Measurements from ENCODE around the gene FUT7.

The FUT7 gene

DNA sequence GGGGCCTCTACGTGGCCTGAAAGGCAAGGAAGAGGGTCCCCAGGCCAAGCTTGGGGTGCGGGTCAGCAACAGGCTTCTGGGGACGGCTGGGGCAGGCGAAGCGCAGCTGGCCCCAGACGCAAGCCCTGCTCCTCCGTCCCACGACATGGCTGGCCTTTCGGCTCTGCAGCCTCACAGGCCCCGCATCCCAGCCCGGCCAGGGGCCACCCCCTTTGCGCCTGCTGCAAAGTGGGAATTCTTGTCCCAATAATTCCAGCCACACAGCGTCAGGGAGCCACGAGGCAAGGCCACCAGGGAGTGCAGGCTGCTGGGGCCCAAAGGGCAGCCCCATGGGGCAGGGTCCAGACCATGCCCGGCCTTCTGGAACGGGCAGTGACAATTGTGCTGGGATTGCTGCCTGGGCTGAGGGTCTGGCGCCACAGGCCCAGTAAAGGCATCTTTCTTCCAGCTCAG lies 23.1 kb upstream of the FUT7 start:
- Histone ChIP-seq H3K27ac (ENCODE audit: extremely low read depth, low read depth, low read length) (no peak overlapping the region), H3K36me3 (ENCODE audit: control insufficient read depth in 2 of 2, insufficient read depth in 1 of 2, low read length in 2 of 2) (no peaks in the 10 kb centered on the region), H3K9me3 (ENCODE audit: control insufficient read depth, insufficient read depth, low read depth, low read length) (no peaks in the 10 kb centered on the region), H3K4me1 (ENCODE audit: control insufficient read depth, insufficient read depth, low read length) (no peaks in the 10 kb centered on the region), H3K4me3 (ENCODE audit: low read depth, low read length) (no peak overlapping the region)
- peak; percentile 73 for TF ChIP-seq ZNF335 (tag by site-specific recombination; conservative IDR thresholded peaks at IDR 0.05)
- no peak for TF ChIP-seq ZNF157 (tag by site-specific recombination; IDR thresholded peaks at IDR 0.05)
- TF ChIP-seq SCRT2 (tag by site-specific recombination; IDR thresholded peaks at IDR 0.05), result peak; percentile 75
- ChIA-PET CTCF (interaction anchor here (1.2 to 10.1 kb wide), 5 partner anchors 8 to 268 kb away, joined by 4 to 166 read pairs (median 8); partner anchors contain the start of genes NPDC1 and SAPCD2), POLR2A (interaction anchor here (0.7 to 1.0 kb wide), 2 partner anchors 16 to 75 kb away, joined by 3 to 8 read pairs; partner anchors contain the start of gene SAPCD2)

DNA sequence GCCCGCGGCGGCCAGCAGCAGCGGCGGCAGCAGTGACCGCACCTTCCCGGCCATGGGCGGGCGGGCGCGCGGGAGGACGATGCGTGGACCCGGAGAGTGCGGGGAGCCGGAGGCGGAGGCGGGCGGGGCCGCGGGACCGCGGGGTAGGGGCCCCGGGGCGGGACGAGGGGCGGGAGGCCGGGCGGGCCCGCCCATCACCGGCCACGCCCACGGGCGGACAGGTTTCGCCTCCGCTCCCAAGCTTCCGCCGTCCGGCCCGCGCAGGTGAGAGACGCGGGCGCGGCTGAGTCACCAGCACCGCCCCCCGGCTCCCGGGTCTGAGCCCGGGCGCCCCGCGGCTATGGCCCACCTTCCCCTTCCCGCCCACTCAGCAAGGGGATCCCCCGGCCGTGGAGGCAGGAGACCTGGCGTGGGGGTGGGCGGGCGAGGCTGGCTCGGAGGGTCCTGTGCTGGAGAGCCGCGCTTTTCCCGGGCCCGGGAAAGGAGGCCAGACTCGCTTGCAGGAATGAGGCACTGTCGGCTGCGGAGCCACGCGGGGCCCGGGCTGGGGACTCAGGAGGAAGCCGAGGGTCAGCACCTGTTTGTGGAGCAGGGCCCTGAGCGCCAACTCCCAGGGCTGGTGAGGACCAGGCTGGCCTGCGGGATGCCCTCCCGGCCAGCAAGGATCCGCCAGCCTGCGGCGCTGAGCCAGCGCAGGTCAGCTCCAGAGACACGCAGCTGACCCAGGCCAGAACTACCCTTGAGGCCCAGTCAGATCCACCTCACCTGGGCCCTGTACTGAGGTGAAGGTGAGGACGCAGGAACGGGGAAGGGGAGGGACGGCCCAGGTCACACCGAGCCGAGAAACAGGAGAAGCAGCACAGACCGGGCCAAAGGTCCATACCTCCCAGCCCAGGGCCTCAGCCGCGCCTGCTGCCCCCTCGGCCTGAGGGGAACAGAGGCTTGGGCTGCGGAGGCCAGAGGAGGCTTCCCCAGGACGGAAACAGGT lies 22.4 kb upstream of the FUT7 start, which contains the start of gene ENTPD2:
Gene ENTPD2 (minus strand): TSS at position 118 of the 988 bp plus-strand sequence. CDS start 64 bp downstream, at position 54.
- Histone ChIP-seq H3K9me3 (ENCODE audit: control insufficient read depth, insufficient read depth, low read depth, low read length) (no peaks in the 10 kb centered on the region), H3K36me3 (ENCODE audit: control insufficient read depth in 2 of 2, insufficient read depth in 1 of 2, low read length in 2 of 2) (no peaks in the 10 kb centered on the region), H3K27ac (ENCODE audit: extremely low read depth, low read depth, low read length) (no peak within 1 kb of the TSS), H3K4me1 (ENCODE audit: control insufficient read depth, insufficient read depth, low read length) (no peaks in the 10 kb centered on the region), H3K4me3 (ENCODE audit: low read depth, low read length) (peak within 1 kb of the TSS; percentile 23)
- POLR2A ChIA-PET, result interaction anchor here (0.8 to 1.7 kb wide), 3 partner anchors 13 to 23 kb away, joined by 3 to 7 read pairs (median 4); partner anchors contain the start of genes SAPCD2 and UAP1L1
- CTCF ChIA-PET, result interaction anchor here (10.1 kb wide), 1 partner anchor 13 kb away, joined by 166 read pairs; the partner anchor contains the start of gene SAPCD2
- TF ChIP-seq ZNF747 (tag by site-specific recombination; IDR thresholded peaks at IDR 0.05), result no peak
- TF ChIP-seq SP7 (tag by site-specific recombination; IDR thresholded peaks at IDR 0.05), result peak; percentile 56
- TF ChIP-seq, protein P1, sequence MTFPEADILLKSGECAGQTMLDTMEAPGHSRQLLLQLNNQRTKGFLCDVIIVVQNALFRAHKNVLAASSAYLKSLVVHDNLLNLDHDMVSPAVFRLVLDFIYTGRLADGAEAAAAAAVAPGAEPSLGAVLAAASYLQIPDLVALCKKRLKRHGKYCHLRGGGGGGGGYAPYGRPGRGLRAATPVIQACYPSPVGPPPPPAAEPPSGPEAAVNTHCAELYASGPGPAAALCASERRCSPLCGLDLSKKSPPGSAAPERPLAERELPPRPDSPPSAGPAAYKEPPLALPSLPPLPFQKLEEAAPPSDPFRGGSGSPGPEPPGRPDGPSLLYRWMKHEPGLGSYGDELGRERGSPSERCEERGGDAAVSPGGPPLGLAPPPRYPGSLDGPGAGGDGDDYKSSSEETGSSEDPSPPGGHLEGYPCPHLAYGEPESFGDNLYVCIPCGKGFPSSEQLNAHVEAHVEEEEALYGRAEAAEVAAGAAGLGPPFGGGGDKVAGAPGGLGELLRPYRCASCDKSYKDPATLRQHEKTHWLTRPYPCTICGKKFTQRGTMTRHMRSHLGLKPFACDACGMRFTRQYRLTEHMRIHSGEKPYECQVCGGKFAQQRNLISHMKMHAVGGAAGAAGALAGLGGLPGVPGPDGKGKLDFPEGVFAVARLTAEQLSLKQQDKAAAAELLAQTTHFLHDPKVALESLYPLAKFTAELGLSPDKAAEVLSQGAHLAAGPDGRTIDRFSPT (tag by site-specific recombination; IDR thresholded peaks at IDR 0.05), result 0 out of 2 replicates have a peak, but pooled peaks have one; percentile 21
- TF ChIP-seq, protein P2, sequence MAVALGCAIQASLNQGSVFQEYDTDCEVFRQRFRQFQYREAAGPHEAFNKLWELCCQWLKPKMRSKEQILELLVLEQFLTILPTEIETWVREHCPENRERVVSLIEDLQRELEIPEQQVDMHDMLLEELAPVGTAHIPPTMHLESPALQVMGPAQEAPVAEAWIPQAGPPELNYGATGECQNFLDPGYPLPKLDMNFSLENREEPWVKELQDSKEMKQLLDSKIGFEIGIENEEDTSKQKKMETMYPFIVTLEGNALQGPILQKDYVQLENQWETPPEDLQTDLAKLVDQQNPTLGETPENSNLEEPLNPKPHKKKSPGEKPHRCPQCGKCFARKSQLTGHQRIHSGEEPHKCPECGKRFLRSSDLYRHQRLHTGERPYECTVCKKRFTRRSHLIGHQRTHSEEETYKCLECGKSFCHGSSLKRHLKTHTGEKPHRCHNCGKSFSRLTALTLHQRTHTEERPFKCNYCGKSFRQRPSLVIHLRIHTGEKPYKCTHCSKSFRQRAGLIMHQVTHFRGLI (tag by site-specific recombination; IDR thresholded peaks at IDR 0.05), result no peak
- no peak for TF ChIP-seq ZNF558 (tag by site-specific recombination; IDR thresholded peaks at IDR 0.05)
- TF ChIP-seq SP2 (tag by site-specific recombination; IDR thresholded peaks at IDR 0.05), result peak; percentile 57
- no peak for TF ChIP-seq ZFP3 (tag by site-specific recombination; IDR thresholded peaks at IDR 0.05; ENCODE audit: low read depth)
- TF ChIP-seq, protein P3, sequence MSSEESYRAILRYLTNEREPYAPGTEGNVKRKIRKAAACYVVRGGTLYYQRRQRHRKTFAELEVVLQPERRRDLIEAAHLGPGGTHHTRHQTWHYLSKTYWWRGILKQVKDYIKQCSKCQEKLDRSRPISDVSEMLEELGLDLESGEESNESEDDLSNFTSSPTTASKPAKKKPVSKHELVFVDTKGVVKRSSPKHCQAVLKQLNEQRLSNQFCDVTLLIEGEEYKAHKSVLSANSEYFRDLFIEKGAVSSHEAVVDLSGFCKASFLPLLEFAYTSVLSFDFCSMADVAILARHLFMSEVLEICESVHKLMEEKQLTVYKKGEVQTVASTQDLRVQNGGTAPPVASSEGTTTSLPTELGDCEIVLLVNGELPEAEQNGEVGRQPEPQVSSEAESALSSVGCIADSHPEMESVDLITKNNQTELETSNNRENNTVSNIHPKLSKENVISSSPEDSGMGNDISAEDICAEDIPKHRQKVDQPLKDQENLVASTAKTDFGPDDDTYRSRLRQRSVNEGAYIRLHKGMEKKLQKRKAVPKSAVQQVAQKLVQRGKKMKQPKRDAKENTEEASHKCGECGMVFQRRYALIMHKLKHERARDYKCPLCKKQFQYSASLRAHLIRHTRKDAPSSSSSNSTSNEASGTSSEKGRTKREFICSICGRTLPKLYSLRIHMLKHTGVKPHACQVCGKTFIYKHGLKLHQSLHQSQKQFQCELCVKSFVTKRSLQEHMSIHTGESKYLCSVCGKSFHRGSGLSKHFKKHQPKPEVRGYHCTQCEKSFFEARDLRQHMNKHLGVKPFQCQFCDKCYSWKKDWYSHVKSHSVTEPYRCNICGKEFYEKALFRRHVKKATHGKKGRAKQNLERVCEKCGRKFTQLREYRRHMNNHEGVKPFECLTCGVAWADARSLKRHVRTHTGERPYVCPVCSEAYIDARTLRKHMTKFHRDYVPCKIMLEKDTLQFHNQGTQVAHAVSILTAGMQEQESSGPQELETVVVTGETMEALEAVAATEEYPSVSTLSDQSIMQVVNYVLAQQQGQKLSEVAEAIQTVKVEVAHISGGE (tag by site-specific recombination; conservative IDR thresholded peaks at IDR 0.05; ENCODE audit: low read depth), result no peak
- TF ChIP-seq, protein P4, sequence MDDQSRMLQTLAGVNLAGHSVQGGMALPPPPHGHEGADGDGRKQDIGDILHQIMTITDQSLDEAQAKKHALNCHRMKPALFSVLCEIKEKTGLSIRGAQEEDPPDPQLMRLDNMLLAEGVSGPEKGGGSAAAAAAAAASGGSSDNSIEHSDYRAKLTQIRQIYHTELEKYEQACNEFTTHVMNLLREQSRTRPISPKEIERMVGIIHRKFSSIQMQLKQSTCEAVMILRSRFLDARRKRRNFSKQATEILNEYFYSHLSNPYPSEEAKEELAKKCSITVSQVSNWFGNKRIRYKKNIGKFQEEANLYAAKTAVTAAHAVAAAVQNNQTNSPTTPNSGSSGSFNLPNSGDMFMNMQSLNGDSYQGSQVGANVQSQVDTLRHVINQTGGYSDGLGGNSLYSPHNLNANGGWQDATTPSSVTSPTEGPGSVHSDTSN (CRISPR knock-in tag; IDR thresholded peaks at IDR 0.05), result no peak
- peak; percentile 22; the same call in 1 of the 2 replicates for TF ChIP-seq GLIS1 (tag by site-specific recombination; IDR thresholded peaks at IDR 0.05)
- TF ChIP-seq ZBTB1 (tag by site-specific recombination; IDR thresholded peaks at IDR 0.05), result no peak
- TF ChIP-seq, protein P5, sequence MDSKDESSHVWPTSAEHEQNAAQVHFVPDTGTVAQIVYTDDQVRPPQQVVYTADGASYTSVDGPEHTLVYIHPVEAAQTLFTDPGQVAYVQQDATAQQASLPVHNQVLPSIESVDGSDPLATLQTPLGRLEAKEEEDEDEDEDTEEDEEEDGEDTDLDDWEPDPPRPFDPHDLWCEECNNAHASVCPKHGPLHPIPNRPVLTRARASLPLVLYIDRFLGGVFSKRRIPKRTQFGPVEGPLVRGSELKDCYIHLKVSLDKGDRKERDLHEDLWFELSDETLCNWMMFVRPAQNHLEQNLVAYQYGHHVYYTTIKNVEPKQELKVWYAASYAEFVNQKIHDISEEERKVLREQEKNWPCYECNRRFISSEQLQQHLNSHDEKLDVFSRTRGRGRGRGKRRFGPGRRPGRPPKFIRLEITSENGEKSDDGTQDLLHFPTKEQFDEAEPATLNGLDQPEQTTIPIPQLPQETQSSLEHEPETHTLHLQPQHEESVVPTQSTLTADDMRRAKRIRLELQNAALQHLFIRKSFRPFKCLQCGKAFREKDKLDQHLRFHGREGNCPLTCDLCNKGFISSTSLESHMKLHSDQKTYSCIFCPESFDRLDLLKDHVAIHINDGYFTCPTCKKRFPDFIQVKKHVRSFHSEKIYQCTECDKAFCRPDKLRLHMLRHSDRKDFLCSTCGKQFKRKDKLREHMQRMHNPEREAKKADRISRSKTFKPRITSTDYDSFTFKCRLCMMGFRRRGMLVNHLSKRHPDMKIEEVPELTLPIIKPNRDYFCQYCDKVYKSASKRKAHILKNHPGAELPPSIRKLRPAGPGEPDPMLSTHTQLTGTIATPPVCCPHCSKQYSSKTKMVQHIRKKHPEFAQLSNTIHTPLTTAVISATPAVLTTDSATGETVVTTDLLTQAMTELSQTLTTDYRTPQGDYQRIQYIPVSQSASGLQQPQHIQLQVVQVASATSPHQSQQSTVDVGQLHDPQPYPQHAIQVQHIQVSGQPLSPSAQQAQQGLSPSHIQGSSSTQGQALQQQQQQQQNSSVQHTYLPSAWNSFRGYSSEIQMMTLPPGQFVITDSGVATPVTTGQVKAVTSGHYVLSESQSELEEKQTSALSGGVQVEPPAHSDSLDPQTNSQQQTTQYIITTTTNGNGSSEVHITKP (tag by site-specific recombination; IDR thresholded peaks at IDR 0.05), result no peak
- TF ChIP-seq ZNF660 (tag by site-specific recombination; IDR thresholded peaks at IDR 0.05), result no peak
- TF ChIP-seq, protein P6, sequence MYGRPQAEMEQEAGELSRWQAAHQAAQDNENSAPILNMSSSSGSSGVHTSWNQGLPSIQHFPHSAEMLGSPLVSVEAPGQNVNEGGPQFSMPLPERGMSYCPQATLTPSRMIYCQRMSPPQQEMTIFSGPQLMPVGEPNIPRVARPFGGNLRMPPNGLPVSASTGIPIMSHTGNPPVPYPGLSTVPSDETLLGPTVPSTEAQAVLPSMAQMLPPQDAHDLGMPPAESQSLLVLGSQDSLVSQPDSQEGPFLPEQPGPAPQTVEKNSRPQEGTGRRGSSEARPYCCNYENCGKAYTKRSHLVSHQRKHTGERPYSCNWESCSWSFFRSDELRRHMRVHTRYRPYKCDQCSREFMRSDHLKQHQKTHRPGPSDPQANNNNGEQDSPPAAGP (tag by site-specific recombination; IDR thresholded peaks at IDR 0.05), result no peak

All from HEK293 (cell line).